ENCODE measurements around the gene OR2V1. TPM values are rescaled to one million over a fixed set of nuclear protein-coding genes. Genes with fewer than 3 reads are reported as not detected.
A peak's percentile ranks its signal among the peaks of the same experiment; 100 is the strongest.
"Not testable (repeated sequence)": the region's sequence is repeated elsewhere in the genome, so short reads cannot be mapped to it uniquely, and the experiment has no call there.

OR2V1 gene
- total RNA-seq, 1 donor from 2014 or later: not detected

GRCh38 chr5:181099602-181100086, 31.3 kb downstream of the OR2V1 start:
- no peak for TF ChIP-seq CTCF (IDR thresholded peaks at IDR 0.05)
- peaks cover 11% of the 10 kb centered on the region for H3K4me1 Mint-ChIP-seq (ENCODE audit: unreplicated experiment)
- peak overlapping the region; percentile 48 for H3K4me3 Mint-ChIP-seq (ENCODE audit: unreplicated experiment)
- no peak for DNase-seq (ENCODE audit: extremely low spot score, unreplicated experiment)
- H3K27me3 Mint-ChIP-seq (ENCODE audit: unreplicated experiment): peaks cover 28% of the 10 kb centered on the region
- H3K9me3 Mint-ChIP-seq (ENCODE audit: unreplicated experiment): no peaks in the 10 kb centered on the region
- no peaks in the 10 kb centered on the region for H3K36me3 Mint-ChIP-seq (ENCODE audit: unreplicated experiment)
- no peak overlapping the region for H3K27ac Mint-ChIP-seq (ENCODE audit: unreplicated experiment)

GRCh38 chr5:181098762-181099601, 32.0 kb downstream of the OR2V1 start:
- H3K4me3 Mint-ChIP-seq (ENCODE audit: unreplicated experiment): no peak overlapping the region
- H3K27ac Mint-ChIP-seq (ENCODE audit: unreplicated experiment): no peak overlapping the region
- peaks cover 7% of the 10 kb centered on the region for H3K4me1 Mint-ChIP-seq (ENCODE audit: unreplicated experiment)
- no peaks in the 10 kb centered on the region for H3K9me3 Mint-ChIP-seq (ENCODE audit: unreplicated experiment)
- DNase-seq (ENCODE audit: extremely low spot score, unreplicated experiment): no peak
- TF ChIP-seq CTCF (IDR thresholded peaks at IDR 0.05): no peak
- H3K36me3 Mint-ChIP-seq (ENCODE audit: unreplicated experiment): no peaks in the 10 kb centered on the region
- peaks cover 22% of the 10 kb centered on the region for H3K27me3 Mint-ChIP-seq (ENCODE audit: unreplicated experiment)

- not testable (repeated sequence) for H3K4me1 Mint-ChIP-seq (ENCODE audit: unreplicated experiment); H3K36me3 Mint-ChIP-seq (ENCODE audit: unreplicated experiment); H3K27ac Mint-ChIP-seq (ENCODE audit: unreplicated experiment); DNase-seq (ENCODE audit: extremely low spot score, unreplicated experiment); H3K9me3 Mint-ChIP-seq (ENCODE audit: unreplicated experiment); H3K4me3 Mint-ChIP-seq (ENCODE audit: unreplicated experiment)
- H3K27me3 Mint-ChIP-seq (ENCODE audit: unreplicated experiment): peaks cover 17% of the 10 kb centered on the region
Measured at GRCh38 chr5:181097759-181098491, 33.0 kb downstream of the OR2V1 start.

GRCh38 chr5:181097383-181097753, 33.6 kb downstream of the OR2V1 start:
- not testable (repeated sequence) for H3K36me3 Mint-ChIP-seq (ENCODE audit: unreplicated experiment); H3K4me3 Mint-ChIP-seq (ENCODE audit: unreplicated experiment); H3K27ac Mint-ChIP-seq (ENCODE audit: unreplicated experiment); H3K9me3 Mint-ChIP-seq (ENCODE audit: unreplicated experiment); H3K4me1 Mint-ChIP-seq (ENCODE audit: unreplicated experiment); DNase-seq (ENCODE audit: extremely low spot score, unreplicated experiment)
- peaks cover 17% of the 10 kb centered on the region for H3K27me3 Mint-ChIP-seq (ENCODE audit: unreplicated experiment)

- not testable (repeated sequence) for H3K4me3 Mint-ChIP-seq (ENCODE audit: unreplicated experiment); H3K9me3 Mint-ChIP-seq (ENCODE audit: unreplicated experiment); H3K27ac Mint-ChIP-seq (ENCODE audit: unreplicated experiment); DNase-seq (ENCODE audit: extremely low spot score, unreplicated experiment); H3K4me1 Mint-ChIP-seq (ENCODE audit: unreplicated experiment); H3K36me3 Mint-ChIP-seq (ENCODE audit: unreplicated experiment)
- peaks cover 17% of the 10 kb centered on the region for H3K27me3 Mint-ChIP-seq (ENCODE audit: unreplicated experiment)
Measured at GRCh38 chr5:181096721-181097382, 34.1 kb downstream of the OR2V1 start.

- H3K4me1 Mint-ChIP-seq (ENCODE audit: unreplicated experiment); H3K9me3 Mint-ChIP-seq (ENCODE audit: unreplicated experiment); DNase-seq (ENCODE audit: extremely low spot score, unreplicated experiment); H3K36me3 Mint-ChIP-seq (ENCODE audit: unreplicated experiment); H3K27ac Mint-ChIP-seq (ENCODE audit: unreplicated experiment); H3K4me3 Mint-ChIP-seq (ENCODE audit: unreplicated experiment): not testable (repeated sequence)
- H3K27me3 Mint-ChIP-seq (ENCODE audit: unreplicated experiment): peaks cover 15% of the 10 kb centered on the region
Measured at GRCh38 chr5:181095162-181095561, 35.8 kb downstream of the OR2V1 start.

Measured in osteocyte (in vitro differentiated cells).